NCI-H510A (cell line): ENCODE data around the gene KLK15.

ENCODE experiments used
- DNase-seq: peaks from one replicate; lab custom pipeline; 2025; lab: John Stamatoyannopoulos, UW

The KLK15 gene, protein sequence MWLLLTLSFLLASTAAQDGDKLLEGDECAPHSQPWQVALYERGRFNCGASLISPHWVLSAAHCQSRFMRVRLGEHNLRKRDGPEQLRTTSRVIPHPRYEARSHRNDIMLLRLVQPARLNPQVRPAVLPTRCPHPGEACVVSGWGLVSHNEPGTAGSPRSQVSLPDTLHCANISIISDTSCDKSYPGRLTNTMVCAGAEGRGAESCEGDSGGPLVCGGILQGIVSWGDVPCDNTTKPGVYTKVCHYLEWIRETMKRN

DNA sequence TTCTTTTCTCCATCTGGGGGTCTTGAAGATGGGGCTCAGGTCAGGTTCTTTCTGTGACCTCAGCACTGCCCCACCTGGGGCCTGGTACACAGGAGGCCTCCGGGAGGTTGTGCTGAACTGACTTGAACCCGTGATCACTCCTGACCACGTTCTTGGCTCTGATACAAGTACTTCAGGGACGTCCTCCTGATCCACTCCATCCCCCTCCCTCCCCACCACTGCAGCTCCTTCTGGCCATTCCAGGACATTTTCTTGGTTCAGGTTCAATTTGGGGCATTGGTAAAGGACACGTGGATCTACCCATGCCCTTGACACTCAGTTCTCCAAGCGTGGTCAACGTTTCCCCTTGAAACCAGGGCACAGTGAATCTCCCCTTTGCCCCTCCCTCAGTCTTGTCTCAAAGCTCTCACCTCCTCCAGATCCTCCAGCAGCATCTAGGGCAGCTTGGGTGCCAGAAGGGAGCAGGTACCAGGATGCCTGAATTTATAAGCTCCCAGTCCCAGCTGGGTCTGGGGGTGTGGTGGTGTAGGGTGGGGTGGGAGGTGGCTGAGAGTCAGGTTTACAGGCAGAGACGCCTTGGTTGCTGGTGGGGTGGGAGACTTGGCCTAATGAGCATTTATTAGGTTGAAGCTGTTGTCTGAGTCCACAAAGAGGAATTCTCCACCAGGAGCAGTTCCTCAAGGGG, at the start of gene KLK15:
Gene KLK15 (minus strand): TSS at position 458 of the 685 bp plus-strand sequence. CDS start 2,082 bp downstream, outside the sequence.
- no peak for DNase-seq

DNA sequence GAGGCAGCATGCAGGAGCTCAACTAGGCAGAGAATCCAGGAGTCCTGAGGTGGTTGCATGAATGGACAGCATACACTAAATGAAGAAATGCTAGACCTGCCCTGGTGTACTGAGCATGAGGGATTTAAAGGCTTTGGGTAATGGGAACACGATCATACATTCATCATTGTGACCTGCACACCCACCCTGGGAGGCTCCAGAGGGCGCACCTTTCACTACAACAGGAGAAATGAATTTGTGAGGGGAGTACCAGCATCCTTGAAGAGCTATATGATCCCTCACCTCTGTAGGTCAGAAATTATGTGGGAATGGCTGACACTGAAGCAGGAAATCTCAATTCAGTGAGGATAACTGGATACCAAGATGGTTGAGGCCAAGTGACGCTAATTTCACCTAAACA, 48.8 kb upstream of the KLK15 start:
- no peak for DNase-seq

DNA sequence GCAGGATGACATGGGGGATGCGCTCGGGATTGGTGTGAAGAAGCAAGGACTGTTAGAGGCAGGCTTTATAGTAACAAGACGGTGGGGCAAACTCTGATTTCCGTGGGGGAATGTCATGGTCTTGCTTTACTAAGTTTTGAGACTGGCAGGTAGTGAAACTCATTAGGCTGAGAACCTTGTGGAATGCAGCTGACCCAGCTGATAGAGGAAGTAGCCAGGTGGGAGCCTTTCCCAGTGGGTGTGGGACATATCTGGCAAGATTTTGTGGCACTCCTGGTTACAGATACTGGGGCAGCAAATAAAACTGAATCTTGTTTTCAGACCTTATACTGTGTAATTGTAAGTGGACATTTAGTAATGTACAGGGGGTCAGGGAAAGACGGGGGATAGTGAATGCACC, 46.9 kb upstream of the KLK15 start:
- no peak for DNase-seq

DNA sequence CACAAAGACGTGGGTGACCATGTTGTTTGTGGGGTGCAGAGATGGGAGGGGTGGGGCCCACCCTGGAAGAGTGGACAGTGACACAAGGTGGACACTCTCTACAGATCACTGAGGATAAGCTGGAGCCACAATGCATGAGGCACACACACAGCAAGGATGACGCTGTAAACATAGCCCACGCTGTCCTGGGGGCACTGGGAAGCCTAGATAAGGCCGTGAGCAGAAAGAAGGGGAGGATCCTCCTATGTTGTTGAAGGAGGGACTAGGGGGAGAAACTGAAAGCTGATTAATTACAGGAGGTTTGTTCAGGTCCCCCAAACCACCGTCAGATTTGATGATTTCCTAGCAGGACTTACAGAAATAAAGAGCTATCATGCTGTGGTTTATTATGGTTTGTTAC, 45.5 kb upstream of the KLK15 start:
- DNase-seq: no peak

DNA sequence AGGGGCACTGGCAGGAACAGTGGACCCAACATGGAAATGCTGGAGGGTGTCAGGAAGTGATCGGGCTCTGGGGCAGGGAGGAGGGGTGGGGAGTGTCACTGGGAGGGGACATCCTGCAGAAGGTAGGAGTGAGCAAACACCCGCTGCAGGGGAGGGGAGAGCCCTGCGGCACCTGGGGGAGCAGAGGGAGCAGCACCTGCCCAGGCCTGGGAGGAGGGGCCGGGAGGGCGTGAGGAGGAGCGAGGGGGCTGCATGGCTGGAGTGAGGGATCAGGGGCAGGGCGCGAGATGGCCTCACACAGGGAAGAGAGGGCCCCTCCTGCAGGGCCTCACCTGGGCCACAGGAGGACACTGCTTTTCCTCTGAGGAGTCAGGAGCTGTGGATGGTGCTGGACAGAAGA, 44.0 kb upstream of the KLK15 start:
- DNase-seq: no peak

DNA sequence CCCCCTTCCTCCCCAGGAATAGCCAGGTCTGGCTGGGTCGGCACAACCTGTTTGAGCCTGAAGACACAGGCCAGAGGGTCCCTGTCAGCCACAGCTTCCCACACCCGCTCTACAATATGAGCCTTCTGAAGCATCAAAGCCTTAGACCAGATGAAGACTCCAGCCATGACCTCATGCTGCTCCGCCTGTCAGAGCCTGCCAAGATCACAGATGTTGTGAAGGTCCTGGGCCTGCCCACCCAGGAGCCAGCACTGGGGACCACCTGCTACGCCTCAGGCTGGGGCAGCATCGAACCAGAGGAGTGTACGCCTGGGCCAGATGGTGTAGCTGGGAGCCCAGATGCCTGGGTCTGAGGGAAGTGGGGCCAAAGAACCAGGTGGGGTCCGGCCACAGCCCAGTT, 43.1 kb upstream of the KLK15 start:
- no peak for DNase-seq

DNA sequence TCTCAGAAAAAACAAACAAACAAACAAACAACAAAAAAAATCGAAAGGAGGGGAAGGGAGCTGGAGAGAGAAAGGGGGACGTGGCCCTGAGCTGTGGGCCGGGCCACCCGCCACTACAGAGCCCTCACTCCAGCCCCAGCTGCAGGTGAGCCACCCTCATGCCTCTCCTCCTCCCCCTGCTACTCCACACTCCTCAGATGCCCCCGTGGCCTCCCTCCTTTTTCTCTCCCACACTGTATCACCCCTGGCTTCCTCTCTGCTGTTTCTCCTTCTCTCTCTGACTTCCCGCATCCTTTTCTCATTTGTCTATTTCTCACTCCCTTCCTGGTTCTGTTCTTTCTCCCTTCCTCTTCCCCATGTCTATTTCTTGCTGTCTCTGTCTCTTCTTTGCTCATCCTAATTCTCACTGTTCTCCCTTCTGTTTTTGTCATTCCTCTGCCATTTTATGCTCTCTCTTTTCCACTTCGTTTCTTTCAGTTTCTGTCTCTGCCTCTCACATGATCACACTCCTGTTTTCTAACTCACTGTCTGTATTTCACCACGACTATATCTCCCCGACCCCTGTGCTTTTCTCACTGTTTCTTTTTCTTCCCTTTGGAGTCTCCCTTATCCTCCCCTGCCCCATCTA, 42.5 kb upstream of the KLK15 start:
- no peak for DNase-seq

DNA sequence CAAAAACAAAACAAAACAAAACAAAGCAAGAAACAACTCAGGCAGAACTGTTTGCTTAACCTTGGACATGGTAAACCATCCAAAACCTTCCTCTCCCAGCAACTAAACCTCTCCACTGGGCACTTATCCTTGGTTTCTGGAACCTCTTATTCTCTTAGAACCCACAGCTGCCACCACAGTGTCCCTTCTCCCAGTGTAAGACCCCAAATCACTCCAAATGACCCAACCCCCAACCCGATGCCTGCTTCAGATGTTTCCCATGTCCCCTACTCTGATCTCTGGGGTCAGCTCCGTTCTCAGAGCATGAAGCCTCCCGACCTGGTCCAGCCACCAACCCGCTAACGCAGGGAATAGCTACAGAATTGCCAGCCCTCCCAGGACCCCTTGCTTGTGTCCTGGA, 40.8 kb upstream of the KLK15 start:
- DNase-seq: no peak

DNA sequence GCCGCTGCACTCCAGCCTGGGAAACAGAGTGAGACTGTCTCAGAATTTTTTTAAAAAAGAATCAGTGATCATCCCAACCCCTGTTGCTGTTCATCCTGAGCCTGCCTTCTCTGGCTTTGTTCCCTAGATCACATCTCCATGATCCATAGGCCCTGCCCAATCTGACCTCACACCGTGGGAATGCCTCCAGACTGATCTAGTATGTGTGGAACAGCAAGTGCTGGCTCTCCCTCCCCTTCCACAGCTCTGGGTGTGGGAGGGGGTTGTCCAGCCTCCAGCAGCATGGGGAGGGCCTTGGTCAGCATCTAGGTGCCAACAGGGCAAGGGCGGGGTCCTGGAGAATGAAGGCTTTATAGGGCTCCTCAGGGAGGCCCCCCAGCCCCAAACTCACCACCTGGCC, 39.7 kb upstream of the KLK15 start, which contains the start of gene KLK2:
Gene KLK2 (plus strand): TSS at position 384 of the 400 bp plus-strand sequence. CDS start 35 bp downstream, outside the sequence.
- DNase-seq: no peak

DNA sequence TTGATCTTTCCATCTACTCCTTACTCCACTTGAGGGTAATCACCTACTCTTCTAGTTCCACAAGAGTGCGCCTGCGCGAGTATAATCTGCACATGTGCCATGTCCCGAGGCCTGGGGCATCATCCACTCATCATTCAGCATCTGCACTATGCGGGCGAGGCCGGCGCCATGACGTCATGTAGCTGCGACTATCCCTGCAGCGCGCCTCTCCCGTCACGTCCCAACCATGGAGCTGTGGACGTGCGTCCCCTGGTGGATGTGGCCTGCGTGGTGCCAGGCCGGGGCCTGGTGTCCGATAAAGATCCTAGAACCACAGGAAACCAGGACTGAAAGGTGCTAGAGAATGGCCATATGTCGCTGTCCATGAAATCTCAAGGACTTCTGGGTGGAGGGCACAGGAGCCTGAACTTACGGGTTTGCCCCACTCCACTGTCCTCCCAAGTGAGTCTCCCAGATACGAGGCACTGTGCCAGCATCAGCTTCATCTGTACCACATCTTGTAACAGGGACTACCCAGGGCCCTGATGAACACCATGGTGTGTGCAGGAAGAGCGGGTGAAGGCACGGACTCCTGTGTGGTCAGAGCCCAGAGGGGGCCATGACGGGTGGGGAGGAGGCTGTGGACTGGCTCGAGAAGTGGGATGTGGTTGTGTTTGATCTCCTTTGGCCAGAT, 37.2 kb upstream of the KLK15 start:
- no peak for DNase-seq

DNA sequence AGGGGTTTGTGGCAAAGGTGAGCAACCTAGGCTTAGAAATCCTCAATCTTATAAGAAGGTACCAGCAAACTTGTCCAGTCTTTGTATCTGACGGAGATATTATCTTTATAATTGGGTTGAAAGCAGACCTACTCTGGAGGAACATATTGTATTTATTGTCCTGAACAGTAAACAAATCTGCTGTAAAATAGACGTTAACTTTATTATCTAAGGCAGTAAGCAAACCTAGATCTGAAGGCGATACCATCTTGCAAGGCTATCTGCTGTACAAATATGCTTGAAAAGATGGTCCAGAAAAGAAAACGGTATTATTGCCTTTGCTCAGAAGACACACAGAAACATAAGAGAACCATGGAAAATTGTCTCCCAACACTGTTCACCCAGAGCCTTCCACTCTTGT, 36.1 kb upstream of the KLK15 start:
- DNase-seq: no peak

DNA sequence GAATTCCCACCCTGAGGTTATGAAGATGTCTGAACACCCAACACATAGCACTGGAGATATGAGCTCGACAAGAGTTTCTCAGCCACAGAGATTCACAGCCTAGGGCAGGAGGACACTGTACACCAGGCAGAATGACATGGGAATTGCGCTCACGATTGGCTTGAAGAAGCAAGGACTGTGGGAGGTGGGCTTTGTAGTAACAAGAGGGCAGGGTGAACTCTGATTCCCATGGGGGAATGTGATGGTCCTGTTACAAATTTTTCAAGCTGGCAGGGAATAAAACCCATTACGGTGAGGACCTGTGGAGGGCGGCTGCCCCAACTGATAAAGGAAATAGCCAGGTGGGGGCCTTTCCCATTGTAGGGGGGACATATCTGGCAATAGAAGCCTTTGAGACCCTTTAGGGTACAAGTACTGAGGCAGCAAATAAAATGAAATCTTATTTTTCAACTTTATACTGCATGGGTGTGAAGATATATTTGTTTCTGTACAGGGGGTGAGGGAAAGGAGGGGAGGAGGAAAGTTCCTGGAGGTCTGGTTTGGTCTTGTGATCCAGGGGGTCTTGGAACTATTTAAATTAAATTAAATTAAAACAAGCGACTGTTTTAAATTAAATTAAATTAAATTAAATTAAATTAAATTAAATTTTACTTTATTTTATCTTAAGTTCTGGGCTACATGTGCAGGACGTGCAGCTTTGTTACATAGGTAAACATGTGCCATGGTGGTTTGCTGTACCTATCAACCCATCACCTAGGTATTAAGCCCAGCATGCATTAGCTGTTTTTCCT, 28.3 kb upstream of the KLK15 start:
- no peak for DNase-seq

DNA sequence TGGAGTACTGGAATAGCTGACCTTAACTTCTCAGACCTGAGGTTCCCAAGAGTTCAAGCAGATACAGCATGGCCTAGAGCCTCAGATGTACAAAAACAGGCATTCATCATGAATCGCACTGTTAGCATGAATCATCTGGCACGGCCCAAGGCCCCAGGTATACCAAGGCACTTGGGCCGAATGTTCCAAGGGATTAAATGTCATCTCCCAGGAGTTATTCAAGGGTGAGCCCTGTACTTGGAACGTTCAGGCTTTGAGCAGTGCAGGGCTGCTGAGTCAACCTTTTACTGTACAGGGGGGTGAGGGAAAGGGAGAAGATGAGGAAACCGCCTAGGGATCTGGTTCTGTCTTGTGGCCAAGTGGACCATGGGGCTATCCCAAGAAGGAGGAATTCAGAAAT, 27.6 kb upstream of the KLK15 start:
- no peak for DNase-seq

DNA sequence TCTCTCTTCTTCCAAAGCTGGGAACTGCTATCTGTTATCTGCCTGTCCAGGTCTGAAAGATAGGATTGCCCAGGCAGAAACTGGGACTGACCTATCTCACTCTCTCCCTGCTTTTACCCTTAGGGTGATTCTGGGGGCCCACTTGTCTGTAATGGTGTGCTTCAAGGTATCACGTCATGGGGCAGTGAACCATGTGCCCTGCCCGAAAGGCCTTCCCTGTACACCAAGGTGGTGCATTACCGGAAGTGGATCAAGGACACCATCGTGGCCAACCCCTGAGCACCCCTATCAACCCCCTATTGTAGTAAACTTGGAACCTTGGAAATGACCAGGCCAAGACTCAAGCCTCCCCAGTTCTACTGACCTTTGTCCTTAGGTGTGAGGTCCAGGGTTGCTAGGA, 26.5 kb upstream of the KLK15 start:
- no peak for DNase-seq

DNA sequence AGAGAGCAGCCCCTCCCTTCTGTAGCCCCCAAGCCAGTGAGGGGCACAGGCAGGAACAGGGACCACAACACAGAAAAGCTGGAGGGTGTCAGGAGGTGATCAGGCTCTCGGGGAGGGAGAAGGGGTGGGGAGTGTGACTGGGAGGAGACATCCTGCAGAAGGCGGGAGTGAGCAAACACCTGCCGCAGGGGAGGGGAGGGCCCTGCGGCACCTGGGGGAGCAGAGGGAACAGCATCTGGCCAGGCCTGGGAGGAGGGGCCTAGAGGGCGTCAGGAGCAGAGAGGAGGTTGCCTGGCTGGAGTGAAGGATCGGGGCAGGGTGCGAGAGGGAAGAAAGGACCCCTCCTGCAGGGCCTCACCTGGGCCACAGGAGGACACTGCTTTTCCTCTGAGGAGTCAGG, 25.5 kb upstream of the KLK15 start:
- DNase-seq: peak; percentile 21

DNA sequence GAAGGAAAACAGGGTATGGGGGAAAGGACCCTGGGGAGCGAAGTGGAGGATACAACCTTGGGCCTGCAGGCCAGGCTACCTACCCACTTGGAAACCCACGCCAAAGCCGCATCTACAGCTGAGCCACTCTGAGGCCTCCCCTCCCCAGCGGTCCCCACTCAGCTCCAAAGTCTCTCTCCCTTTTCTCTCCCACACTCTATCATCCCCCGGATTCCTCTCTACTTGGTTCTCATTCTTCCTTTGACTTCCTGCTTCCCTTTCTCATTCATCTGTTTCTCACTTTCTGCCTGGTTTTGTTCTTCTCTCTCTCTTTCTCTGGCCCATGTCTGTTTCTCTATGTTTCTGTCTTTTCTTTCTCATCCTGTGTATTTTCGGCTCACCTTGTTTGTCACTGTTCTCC, 24.0 kb upstream of the KLK15 start:
- DNase-seq: no peak

DNA sequence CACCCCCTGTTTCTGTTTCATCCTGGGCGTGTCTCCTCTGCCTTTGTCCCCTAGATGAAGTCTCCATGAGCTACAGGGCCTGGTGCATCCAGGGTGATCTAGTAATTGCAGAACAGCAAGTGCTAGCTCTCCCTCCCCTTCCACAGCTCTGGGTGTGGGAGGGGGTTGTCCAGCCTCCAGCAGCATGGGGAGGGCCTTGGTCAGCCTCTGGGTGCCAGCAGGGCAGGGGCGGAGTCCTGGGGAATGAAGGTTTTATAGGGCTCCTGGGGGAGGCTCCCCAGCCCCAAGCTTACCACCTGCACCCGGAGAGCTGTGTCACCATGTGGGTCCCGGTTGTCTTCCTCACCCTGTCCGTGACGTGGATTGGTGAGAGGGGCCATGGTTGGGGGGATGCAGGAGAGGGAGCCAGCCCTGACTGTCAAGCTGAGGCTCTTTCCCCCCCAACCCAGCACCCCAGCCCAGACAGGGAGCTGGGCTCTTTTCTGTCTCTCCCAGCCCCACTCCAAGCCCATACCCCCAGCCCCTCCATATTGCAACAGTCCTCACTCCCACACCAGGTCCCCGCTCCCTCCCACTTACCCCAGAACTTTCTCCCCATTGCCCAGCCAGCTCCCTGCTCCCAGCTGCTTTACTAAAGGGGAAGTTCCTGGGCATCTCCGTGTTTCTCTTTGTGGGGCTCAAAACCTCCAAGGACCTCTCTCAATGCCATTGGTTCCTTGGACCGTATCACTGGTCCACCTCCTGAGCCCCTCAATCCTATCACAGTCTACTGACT, 21.4 kb upstream of the KLK15 start, which contains the start of gene KLK3:
Gene KLK3 (plus strand): TSS at position 280 of the 775 bp plus-strand sequence. CDS start 41 bp downstream, at position 321.
- DNase-seq: no peak

DNA sequence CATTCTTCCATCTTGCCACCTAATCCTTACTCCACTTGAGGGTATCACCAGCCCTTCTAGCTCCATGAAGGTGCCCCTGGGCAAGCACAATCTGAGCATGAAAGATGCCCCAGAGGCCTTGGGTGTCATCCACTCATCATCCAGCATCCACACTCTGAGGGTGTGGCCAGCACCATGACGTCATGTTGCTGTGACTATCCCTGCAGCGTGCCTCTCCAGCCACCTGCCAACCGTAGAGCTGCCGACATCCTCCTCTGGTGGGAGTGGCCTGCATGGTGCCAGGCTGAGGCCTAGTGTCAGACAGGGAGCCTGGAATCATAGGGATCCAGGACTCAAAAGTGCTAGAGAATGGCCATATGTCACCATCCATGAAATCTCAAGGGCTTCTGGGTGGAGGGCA, 18.2 kb upstream of the KLK15 start:
- no peak for DNase-seq

DNA sequence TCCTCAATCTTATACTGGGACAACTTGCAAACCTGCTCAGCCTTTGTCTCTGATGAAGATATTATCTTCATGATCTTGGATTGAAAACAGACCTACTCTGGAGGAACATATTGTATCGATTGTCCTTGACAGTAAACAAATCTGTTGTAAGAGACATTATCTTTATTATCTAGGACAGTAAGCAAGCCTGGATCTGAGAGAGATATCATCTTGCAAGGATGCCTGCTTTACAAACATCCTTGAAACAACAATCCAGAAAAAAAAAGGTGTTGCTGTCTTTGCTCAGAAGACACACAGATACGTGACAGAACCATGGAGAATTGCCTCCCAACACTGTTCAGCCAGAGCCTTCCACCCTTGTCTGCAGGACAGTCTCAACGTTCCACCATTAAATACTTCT, 17.4 kb upstream of the KLK15 start:
- no peak for DNase-seq

DNA sequence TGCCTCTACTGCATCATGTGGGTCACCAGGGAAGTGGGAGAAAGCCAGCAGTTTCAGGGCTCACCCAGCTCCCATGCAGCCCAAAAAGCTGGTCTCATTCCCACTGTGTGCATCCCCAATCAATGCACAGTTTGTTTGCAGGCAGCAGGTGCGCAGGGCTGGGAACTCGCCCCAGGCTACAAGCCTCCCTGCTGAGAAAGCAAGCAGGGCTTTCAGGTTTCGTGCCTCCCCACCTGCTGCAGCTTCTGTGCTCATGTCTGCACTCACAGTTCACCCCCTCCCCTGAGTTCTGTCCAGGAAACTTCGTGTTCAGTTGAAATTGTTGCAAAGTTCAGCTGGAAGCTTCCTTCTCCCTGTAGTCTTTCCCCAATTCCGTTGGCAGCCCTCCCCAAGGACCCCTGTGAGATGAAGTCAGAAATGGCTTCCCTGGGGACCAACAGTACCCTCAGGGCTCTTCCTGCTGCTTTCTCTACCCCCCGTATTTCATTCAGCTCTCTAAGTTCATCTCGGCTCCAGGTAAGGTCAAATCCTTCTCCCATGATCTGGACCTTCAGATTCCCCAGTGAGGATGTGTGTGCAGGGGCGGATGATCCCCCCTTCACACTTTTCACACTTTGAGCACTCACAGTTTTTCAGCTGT, 11.0 kb upstream of the KLK15 start:
- no peak for DNase-seq
